Subcutaneous adipose tissue (tissue), 4 donors: ENCODE measurements around the gene ELMO1. TPM values are rescaled to one million over a fixed set of nuclear protein-coding genes. Genes with fewer than 3 reads are reported as not detected.

Source experiments
- total RNA-seq, 4 donors: library from RNA; depleted of rRNA; stranded (reverse); fragments of >200 nt; gene quantifications; one replicate each; pipeline ENCODE4 v1.1.0, GENCODE V29; 2016
- TF ChIP-seq, protein P1 (sequence below): fragments of 450-650 bp; IDR thresholded peaks from one replicate; pipeline ENCODE4 v1.5.1; 2016; ENCODE audit warnings: low read depth, mild to moderate bottlenecking, control low read depth, antibody characterized with exemption, moderate library complexity

Gene ELMO1
- total RNA-seq, 4 donors from 2014 or later = 97.1 to 129 (median 126) TPM

DNA sequence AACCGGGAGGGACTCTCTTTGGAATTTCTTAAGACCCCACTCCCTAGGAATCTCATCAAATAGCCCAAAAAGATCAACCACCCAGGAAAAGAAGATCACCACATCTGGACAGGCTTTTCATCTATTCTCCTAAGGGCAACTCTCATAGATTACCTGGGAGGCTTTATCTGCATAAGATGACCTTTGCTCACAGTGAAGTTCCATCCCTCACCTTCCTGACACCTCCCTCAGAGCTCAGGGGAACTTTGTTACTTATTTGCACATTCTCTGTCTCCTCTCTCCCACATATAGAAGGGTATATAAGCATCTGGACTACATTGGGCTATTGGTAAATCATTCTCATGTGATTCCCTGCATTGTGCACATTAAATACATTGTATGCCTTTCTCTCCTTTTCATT, 80.1 kb downstream of the ELMO1 start:
- TF ChIP-seq, protein P1, sequence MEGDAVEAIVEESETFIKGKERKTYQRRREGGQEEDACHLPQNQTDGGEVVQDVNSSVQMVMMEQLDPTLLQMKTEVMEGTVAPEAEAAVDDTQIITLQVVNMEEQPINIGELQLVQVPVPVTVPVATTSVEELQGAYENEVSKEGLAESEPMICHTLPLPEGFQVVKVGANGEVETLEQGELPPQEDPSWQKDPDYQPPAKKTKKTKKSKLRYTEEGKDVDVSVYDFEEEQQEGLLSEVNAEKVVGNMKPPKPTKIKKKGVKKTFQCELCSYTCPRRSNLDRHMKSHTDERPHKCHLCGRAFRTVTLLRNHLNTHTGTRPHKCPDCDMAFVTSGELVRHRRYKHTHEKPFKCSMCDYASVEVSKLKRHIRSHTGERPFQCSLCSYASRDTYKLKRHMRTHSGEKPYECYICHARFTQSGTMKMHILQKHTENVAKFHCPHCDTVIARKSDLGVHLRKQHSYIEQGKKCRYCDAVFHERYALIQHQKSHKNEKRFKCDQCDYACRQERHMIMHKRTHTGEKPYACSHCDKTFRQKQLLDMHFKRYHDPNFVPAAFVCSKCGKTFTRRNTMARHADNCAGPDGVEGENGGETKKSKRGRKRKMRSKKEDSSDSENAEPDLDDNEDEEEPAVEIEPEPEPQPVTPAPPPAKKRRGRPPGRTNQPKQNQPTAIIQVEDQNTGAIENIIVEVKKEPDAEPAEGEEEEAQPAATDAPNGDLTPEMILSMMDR = no peak

DNA sequence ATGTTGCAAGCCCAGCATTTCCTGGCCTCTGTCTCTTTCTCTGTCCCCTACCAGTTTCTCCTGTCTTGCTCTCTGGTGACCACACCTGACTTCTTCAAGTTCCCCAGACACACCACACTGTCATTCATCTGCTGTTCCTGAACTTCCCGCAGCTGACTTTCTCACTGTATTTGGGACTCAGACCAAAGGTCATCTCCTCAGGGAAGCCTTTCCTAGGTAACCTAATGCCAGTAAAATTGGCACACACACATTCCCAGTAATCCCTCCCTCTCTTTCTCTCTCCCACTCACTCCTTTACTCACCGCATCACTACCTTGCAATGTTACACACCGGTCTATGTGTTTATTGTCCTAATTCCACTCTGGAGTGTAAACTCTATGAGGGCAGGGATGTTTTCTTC, 81.7 kb downstream of the ELMO1 start:
- TF ChIP-seq, protein P1 = no peak

DNA sequence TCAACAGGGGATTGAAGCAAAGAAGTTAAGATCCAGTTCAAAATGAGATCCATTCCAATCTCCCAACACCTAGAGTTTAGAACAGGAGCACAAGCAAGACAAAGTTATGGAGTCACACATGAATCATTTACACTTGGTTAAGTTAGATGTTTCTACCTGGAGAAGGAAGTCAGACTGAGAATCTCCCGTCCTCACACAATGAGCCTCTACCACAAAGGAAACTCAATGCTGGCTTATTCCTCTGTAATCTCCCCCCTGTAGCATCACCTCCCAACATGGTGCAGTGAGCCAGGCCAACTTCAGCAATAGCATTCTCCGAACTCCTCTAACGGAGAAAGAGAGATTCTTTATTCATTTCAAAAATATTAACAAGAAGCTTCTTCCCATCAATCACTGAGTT, 82.2 kb downstream of the ELMO1 start:
- TF ChIP-seq, protein P1 = no peak

DNA sequence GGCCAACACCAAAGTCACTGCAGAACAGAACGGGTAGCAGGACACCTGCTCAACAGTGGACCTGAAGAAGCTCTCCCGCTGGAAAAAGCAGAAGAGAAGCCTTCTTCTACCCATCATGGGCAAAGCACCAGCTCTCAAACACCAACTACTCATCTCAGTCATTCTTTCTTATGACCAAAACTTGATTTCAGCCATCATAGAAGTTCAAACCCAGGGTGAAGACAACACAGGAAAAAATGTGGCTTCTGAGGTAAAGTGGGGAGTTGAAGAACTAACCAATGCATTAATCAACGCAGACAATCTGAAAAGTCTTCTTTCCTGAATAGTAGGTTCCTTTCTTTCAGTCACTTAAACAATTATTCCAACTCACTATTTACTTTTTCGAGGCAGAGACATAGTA, 83.3 kb downstream of the ELMO1 start:
- TF ChIP-seq, protein P1 = no peak

DNA sequence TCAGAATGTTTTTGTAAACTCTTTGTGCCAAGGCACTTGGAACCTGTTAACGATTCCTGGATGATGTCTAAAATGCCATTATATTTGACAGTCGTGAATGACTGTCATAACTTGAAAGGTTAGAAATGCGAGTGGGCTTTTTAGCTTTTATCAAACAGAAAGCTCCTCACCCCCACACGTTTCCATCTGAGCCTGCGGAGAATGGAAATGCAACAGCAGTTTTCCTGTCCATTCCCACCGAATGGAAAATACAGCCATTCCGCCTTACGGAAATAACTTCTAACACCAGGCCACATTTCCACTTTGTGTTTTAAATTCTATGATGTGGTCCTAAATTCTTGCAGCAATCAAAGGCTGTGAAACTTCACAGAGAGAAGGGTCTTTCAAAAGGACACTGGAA, 83.8 kb downstream of the ELMO1 start:
- TF ChIP-seq, protein P1 = no peak

DNA sequence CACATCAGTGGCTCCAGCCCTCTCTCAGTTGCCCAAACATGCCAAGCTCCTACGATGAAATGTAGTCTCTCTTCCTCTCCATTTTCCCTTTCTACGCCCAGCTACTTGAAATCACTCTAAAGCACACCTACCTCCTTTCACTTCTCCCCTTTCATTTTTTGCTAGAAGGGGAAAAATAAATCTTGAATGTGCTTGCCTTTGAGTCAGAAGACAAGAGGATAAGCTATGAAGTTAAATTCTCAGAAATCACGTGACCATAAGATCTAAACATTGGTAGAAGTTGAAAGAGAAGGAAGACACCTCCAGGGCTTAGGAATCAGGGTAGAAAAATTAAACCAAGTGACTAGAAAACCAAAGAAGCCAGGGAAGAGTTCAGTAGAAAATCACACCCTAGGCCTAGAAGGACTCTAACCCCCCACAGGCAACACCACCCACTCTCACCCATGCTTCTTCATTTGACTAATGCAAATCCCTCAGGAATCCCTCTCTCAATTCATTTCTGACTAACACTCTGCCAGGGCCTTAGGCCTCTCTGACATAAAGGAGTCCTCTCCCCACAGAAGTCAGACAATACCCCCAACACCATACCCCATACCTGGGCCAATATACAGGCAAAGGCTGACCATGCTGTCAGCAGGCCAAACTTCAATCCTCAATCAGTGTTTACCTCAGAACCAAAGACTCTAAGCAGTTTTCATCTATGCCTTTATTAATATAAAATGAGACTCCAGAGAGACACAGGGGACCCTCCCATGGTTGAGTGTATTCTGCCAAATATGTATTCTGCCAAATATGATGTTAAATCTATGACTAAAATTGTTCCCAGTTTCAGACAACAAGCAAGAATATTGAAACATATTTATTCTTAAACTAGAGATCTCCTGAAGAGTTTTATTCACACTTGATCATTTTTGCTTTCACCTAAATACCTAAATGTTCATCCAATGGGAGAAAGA, 84.8 kb downstream of the ELMO1 start:
- TF ChIP-seq, protein P1 = no peak

DNA sequence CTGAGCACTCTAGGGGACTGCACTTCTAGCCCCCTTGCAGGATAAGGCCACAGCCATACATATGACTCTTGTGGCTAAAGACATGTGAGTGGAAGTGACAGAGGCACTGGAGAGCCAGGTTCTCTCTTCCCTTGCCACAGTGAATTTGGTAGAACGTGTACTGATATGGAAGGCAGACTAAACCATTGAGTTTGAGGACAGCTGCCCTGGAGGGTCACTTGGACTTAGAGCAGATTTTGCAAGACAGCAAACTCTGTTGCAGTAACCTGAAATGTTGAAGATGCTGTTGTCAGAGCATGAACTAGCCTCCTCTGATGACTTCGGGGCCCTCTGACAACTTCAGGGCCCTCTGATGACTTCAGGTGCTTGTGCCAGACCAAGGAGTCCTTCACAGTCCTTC, 85.9 kb downstream of the ELMO1 start:
- TF ChIP-seq, protein P1 = no peak
